HuH-7 (cell line): ENCODE measurements around the gene ADAMTS9.
"Not testable (repeated sequence)": the region's sequence is repeated elsewhere in the genome, so short reads cannot be mapped to it uniquely, and the experiment has no call there.

Experiments used
- DNase-seq: peaks from one replicate; pipeline ENCODE4 v3.0.0; 2011; ENCODE audit warnings: low spot score

Gene ADAMTS9

DNA sequence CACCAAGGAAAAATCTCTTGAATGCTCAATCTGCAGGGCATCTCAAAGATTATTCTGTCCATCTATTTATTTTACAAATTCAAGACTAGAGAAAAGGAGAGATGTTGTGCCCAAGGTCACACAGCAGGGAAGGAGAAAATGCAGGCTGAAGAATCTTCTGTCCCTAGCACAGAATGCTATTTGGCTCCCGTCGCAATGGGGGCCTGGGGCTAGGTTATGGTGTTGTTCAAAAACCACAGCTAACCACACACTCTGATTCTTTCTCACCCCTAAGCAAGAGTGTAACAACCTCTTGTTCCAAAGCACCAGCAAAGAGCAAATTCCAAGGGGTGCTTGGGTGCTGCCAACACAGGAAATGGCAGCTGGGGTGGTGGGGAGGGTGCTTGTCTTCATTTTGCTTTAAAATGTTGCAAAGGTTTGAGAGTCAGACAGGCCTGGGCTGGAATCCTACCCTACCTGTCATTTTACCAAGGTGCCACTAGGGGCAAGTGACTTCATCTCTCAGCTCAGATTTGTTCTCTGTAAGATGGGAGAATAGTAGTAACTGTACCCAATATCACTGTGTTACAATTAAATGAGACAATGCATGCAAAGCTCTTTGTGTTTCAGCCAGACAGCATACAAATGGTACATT, 112.5 kb downstream of the ADAMTS9 start:
- DNase-seq, result peak; percentile 5

GRCh38 chr3:64574194-64574593, 113.6 kb downstream of the ADAMTS9 start:
- DNase-seq, result no peak

DNA sequence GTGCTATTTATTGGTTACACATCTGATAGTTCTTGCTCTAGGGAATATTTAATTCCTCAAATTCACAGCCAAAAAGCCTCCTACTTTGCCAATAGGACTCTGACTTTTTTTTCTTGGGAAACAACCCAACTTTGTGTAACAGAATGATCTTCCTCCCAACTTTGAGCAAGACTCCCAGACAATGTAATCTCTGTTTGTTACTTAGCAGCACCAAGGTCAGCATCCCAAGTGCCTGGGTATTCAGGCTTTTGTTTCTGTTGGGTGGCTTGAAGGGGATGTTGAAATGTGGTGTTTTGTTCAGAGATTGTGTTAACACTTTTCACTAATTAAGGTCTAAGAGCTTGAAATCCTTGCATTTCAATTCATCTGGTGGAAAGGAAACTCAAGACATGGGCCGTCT, 115.8 kb downstream of the ADAMTS9 start:
- DNase-seq, result no peak

GRCh38 chr3:64568895-64569517, 118.8 kb downstream of the ADAMTS9 start:
- no peak for DNase-seq

DNA sequence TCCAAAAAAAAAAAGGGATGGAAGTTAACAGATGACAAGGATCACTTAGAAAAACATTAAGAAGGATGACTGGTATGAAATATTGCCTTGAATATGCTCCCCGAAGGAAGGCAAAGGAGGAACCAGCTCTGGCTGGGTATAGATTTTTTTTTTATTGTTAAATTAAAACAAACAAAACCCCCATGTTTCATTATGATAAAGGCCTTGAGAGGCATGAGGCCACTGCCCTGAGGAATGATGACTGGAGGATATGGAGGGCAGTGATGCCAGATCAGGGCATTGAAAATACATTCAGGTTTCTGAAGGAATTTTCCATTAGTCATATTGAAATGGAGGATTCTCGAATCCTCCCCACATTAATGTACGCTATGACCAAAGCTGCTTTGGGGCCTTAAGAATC, 120.9 kb downstream of the ADAMTS9 start:
- DNase-seq, result no peak

DNA sequence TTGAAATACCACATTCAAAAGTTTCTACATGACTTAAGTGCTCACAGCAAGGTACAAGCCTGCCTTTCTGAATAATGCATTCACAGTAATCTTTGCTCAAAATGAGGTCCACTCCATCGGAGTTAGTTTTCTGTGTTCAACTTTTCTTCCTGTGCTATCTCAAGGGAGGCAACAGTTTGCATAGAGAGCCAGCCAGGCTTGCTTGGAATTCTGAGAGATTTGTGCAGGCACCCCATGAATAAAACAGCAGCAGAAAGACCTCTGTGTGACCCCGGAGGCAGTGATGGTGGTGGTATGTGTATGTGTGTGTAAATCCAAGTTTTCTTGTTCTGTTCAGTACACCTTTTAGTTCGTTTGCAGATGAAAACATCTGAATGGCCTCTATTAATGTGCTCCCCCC, 124.0 kb downstream of the ADAMTS9 start:
- DNase-seq, result no peak

DNA sequence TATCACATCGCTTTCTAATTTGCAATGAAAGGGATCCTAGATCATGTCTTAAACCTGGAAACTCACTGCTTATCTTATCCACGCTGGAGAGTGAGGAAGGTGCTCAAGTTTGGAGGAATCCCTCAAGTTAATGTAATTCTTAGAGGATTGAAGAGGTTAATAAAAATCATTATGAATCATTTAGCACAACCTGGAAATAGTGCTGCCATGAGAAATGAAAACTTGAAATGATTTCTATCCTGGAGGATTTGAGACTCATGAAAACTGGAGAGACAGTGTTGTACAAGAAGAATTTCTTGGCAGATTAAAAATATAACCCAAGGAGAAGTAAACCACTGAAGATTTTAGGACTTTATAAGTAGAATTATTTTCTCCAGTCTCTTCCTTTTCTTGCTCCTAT, 125.9 kb downstream of the ADAMTS9 start:
- DNase-seq, result no peak

GRCh38 chr3:64561325-64561843, 126.4 kb downstream of the ADAMTS9 start:
- no peak for DNase-seq

GRCh38 chr3:64560791-64561190, 127.0 kb downstream of the ADAMTS9 start:
- no peak for DNase-seq

DNA sequence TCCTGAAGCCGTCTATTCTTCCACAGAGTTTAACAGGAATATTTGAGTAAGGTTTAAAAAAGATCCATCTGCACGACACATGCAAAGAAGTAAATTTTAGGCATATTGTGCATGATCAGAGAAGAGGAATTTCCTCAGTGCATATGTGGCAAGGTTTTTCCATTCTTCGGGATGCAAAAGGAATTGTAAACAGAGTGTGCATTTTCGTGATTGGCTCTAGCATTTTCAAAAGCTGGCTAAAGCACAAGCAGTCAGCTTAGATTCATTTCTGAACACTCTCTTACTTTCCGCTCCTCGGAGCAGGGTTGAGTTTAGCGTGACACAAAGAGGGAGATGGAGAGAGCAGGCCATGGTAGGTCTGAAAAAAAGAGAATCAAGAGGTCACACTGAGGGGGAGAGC, 128.2 kb downstream of the ADAMTS9 start:
- DNase-seq, result no peak

GRCh38 chr3:64556046-64556445, 131.8 kb downstream of the ADAMTS9 start:
- no peak for DNase-seq

DNA sequence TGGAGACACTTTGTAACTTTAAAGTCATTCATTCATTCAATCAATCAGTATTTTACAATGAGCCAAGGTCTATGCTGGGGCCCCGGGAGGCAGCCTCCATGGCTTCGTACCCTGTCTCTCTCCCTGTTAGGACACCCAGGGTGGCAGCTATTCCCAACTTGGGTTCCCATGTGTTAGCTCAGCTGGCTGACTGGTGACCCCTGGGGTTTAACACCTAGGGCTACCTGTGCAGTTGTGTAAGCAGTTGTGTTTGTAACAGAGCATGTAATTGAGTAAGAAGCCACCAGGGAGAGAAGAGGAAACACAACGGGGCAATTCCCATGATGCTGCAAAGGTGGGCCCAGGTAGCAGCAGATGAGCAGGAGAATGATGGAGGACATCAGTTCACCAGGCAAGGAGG, 132.4 kb downstream of the ADAMTS9 start:
- no peak for DNase-seq

DNA sequence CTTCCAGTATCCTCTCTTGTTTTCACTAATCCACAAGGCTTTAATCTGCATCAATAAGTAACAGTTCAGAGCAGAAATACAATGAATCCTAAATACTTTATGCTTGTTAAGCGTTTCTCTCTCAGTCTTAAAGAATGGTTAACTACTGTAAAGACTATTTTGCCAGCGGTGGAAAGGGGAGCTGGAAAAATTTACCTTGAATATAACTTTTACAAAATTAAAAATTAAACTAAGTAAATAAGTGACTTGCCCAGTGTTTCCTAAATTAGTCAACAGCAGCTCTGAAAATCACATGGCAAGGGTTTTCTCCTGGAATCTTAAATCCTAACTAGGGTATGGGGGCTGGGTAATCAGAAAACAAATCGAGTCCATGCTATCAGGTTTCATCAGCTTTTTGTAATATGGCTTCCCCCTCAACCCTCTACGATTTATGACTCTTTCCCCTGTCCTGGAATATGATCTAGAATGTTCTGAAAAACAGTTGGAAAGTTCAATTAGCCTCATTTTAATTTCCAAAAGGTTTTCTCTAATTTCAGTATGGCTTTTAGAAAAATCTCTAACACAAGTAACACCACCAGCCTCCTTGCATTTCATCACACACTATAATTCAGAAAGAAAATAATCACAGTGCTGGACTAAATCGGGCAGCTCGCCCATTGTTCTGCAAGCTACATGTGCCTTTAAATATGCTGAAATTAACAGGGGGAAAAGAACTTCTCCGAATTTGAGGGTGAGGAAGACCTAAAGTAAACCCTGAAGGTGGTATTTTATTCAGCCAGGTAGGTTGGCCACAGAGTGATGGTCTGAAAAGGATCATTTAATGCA, 133.5 kb downstream of the ADAMTS9 start:
- DNase-seq, result no peak

DNA sequence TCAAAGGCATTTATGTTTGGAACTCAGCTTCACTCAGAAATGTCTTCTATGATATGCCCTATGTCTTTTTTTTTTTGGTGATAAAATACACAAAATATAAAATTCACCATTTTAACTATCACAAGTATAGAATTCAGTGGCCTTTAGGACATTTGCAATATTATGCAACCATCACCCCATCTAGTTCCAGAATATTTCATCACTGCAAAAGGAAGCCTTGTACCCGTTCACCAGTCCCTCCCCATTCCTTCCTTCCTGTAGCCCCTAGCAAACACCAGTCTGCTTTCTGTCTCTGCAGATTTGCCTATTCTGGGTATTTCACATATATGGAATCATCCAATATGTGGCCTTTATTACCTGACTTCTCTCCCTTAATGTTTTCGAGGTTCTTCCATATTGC, 134.8 kb downstream of the ADAMTS9 start:
- no peak for DNase-seq

GRCh38 chr3:64552160-64552559, 135.6 kb downstream of the ADAMTS9 start:
- peak; percentile 7 for DNase-seq

DNA sequence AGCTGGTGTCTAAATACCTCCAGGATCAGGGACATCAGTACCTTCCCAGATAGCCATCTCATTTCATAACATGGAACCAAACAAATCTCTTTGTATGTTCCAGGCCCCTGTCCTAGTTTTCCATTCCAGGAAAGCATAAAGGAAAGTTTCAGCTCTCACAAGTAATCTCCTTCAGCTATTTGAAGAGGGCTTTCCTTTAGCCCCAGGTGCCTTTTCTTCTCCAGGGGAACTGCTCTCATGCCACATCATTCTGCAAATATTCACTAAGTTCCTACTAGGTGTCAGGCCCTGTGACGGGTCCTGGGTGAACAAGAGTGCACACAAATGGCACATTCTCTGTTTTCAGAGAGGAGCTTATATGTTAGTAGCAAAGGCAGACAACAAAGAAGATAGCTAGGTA, 136.1 kb downstream of the ADAMTS9 start:
- no peak for DNase-seq

- no peak for DNase-seq
Measured at GRCh38 chr3:64550745-64551144, 137.1 kb downstream of the ADAMTS9 start.

- no peak for DNase-seq
Measured at GRCh38 chr3:64549869-64550268, 137.9 kb downstream of the ADAMTS9 start.

GRCh38 chr3:64548200-64548889, 139.5 kb downstream of the ADAMTS9 start:
- no peak for DNase-seq

GRCh38 chr3:64546856-64547255, 140.9 kb downstream of the ADAMTS9 start:
- DNase-seq, result no peak

GRCh38 chr3:64545239-64545638, 142.6 kb downstream of the ADAMTS9 start:
- not testable (repeated sequence) for DNase-seq

DNA sequence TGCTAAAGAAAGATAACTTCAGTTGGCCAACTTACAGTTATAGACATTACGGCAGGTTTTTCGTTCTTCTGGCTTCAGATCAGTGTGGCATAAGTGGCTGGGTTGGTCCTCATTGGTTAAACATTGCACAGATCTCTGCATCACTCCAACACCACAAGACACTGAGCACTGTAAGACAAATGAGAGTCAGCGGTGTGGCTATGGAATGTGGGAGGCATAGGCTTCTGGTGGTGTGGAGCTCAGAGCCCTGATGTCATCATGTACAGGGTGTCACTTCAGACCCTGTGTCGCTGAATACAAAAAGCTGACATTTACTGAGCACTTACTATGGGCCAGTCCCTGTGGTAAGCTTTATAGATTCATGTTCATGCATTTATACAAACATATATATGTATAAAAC, 146.0 kb downstream of the ADAMTS9 start:
- no peak for DNase-seq
